ENCODE results near the gene KCTD13.
"Not testable (repeated sequence)": the region's sequence is repeated elsewhere in the genome, so short reads cannot be mapped to it uniquely, and the experiment has no call there.

The KCTD13 gene

DNA sequence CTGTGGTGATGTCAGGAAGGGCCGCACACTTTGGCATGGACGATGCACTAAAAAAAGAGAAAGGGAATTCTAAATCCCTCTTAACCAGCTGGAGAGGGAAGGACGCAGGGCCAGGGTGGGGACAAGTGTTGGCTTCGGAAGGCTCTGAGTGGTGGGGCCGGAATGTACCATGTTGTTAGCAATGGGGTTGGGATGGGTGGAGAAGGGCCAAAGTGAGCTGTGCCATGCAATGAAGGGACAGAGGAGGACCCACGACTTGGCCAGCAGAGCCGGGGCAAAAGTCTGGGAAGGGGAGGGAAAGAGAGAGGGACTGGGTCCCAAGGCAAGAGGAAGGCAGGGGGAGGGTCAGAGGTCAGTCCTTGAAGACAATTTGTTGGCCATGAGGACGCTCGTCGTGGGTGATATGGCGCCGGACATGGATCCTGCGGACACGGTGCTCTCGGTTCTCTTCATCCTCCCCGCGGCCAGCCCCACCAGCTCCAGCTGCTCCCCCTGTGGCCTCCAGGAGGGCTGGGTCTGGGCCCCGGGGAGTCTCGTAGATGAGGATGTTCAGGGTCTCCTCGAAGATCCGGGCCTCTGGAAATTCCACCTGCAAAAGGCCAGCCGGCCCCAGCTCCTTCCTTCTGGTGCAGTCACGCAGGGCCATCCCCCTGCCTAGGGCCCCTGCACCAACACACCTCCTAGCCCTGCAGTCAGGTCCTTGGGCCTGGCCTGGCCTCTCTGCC, 19.3 kb downstream of the KCTD13 start:
- no peak for DNase-seq (ENCODE audit: low spot score)

DNA sequence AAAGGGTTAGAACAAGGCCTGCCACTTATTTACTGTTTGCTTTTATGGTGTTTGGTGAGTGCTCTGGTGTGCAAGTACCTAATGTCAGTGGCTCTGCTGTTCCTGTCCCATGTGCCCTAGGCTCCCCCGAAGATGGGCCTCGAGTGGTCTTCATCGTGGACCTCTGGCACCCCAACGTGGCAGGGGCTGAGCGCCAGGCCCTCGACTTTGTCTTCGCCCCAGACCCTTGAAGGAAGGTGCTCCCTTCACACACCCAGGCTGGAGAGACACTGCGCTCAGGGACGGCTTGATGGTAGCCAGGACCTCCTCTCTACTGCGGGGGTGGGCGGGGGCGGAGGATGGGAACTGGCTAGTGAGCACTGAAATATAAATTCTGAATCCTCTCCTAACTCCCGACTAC, 20.4 kb downstream of the KCTD13 start:
- DNase-seq (ENCODE audit: low spot score) = no peak

DNA sequence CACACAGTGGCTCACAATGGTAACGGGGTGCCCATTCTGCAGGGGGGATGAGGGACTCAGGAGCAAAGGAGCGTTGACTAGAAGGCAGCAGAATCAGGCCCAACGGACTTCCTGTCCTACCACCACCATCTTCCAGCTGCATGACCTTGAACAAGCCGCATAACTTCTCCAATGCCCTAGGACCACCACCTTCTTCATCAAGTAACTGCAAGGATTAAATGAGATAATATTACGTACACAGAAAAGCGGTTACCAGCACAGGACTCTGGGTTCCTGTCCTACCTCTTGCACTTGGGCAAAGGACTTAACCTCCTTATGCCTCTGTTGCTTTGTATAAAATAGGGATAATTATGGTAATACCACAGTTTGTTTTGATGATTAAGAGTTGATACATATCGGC, 21.1 kb downstream of the KCTD13 start:
- DNase-seq (ENCODE audit: low spot score) = no peak

DNA sequence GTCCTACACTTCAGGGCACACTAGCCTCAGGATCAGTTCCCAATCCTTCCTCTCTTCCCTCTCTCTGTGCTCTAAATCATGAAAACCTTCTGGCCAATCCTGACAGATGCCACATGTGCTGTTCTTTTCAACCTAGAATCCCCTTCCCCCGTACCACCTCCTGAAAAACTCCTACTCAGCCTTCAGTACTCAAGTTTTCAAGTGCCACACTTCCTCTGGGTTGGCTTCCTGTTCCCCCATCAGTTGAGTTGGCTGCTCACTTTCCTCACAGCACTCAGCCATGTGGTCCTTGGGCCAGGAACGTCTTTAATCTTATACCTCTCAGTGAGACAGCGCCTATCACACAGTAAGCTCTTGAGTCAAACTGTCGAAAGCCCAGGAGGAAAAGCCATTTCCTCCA, 22.4 kb downstream of the KCTD13 start:
- DNase-seq (ENCODE audit: low spot score) = no peak

DNA sequence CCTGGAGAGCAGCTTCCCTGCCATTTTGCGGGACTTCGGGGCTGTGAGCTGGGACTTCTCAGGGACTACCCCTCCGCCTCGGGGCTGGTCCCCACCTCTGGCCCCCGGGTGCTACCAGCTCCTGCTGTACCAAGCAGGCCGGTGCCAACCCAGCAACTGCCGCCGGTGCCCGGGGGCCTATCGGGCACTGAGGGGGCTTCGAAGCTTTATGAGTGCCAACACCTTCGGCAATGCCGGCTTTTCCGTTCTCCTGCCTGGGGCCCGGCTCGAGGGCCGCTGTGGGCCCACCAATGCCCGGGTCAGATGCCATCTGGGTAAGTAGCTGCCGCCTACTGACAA, 24.4 kb downstream of the KCTD13 start:
- no peak for DNase-seq (ENCODE audit: low spot score)

DNA sequence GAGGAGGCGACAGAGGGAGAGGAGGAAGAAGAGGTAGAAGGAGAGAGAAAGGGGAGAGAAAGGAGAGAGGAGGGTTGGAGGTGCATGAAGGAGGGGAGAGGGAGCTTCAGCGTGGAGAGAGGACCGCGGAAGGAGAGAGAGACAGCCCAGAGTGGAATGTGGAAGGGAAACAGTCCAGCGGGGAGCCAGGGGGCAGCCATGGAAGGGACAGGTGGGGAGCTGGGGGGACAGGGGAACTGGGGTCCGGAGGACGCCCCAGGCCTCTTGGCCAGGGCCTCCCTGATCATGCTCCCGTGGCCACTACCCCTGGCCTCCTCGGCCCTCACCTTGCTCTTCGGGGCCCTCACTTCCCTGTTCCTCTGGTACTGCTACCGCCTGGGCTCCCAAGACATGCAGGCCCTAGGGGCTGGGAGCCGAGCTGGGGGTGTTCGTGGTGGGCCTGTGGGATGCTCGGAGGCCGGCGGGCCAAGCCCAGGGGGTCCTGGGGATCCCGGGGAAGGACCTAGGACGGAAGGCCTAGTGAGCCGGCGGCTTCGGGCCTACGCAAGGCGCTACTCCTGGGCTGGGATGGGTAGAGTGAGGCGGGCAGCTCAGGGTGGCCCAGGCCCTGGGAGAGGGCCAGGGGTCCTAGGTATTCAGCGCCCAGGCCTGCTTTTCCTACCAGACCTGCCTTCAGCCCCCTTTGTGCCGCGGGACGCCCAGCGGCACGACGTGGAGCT, 25.0 kb downstream of the KCTD13 start:
- no peak for DNase-seq (ENCODE audit: low spot score)

DNA sequence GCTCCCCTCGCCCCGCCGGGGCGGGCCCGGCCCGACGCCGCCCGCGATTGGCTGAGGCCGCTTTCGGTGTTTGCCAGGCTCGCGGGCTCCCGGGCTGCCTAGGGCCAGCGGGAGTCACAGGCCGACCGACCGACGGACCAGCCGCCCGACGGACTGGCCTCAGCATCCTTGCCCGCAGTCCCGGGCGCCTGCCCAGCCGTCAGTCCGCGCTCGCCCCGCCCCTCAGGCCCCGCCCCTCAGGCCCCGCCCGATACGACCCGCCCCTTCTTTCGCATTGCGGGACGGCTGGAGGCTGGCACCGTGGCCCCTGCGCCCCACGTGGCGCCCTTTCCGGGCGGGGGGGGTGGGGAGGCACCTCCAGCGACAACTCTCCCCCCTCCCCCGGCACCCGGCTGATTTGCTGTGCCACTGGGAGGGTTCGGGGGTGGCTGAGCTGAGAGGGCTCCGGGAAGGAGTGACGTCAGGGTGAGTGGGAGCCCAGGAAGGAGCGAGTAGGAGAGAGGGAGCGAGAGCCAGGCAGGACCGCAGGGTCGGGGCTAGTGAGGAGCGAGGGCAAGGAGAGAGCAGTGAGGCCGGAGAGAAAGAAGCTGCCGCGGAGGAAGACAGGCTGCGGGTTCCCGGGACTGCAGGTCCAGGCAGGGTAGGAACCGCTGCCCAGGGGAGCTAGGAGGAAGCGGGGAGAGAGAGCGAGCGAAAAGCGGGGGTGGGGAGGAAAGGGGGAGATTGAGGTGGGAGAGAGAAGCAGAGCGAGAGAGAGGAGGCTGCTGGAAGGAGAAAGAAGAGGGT, 25.7 kb downstream of the KCTD13 start, which contains the start of gene ASPHD1:
Gene ASPHD1 (plus strand): TSS at position 387 of the 786 bp plus-strand sequence. CDS start 484 bp downstream, outside the sequence.
- peak; percentile 67 for DNase-seq (ENCODE audit: low spot score)

DNA sequence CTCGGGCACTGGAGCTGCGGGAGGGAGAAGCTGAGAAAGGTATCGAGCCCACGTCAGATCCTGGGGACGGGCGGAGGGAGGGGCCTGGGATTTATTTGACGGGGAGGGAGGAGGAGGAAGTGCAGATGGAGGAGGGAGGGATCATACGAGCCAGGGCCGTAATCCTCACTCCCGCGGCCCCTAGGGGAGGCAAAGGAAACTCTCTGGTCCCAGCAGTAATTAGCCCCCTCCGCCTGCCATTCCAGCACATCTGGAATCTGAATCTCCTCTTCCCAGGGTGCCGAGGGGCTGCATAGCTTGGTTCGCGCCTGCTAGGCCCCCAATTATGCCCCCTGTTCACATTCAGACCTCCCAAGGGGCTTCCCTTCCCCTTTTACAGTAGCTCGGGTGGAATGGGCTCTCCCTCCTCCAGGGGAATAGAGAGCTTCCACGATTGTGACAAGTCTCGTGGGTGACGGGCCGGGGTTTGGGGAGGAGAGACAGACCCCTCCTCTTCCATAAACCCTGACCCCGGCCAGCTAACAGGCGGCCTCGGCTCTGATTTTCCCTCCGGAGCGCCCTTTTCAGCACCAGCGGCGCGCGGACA, 26.4 kb downstream of the KCTD13 start, which contains the start of gene SEZ6L2:
Gene SEZ6L2 (minus strand): TSS at position 35 of the 586 bp plus-strand sequence. CDS start 531 bp downstream, outside the sequence.
- no peak for DNase-seq (ENCODE audit: low spot score)

DNA sequence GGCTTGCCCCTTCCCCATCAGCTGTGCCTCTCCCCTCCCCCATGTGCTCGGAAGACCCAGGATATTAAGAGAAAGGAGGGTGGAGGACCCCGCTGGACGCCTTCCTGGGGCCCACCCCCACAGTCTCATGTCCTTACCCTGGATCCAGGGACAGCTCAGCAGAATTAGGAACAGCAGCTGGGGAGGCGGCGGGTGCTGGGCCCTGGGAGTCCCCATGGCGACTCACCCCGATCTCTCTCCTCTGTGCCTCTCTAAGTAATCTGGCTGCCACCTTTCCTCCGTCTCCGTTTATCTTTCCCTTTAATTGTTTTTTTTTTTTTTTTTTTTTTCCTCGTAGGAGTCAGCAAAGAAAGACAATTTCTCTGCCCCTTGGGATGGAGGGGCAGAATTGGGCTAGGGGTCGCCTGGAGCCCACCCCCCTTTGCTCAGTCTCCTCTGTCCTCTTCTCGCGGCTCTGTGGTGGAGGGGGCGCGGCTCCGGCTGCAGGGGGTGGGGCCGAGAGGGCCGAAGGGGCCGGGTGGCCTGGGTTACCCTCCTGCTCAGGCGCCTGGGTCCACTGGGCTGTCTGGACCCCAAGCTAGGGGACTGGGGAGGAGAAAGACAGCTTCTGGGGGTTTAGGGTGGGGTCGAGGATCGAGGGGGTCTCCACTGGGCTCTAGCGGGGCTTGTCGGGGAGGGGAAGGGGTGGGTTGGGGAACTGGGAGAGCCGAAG, 27.1 kb downstream of the KCTD13 start:
- DNase-seq (ENCODE audit: low spot score) = no peak

DNA sequence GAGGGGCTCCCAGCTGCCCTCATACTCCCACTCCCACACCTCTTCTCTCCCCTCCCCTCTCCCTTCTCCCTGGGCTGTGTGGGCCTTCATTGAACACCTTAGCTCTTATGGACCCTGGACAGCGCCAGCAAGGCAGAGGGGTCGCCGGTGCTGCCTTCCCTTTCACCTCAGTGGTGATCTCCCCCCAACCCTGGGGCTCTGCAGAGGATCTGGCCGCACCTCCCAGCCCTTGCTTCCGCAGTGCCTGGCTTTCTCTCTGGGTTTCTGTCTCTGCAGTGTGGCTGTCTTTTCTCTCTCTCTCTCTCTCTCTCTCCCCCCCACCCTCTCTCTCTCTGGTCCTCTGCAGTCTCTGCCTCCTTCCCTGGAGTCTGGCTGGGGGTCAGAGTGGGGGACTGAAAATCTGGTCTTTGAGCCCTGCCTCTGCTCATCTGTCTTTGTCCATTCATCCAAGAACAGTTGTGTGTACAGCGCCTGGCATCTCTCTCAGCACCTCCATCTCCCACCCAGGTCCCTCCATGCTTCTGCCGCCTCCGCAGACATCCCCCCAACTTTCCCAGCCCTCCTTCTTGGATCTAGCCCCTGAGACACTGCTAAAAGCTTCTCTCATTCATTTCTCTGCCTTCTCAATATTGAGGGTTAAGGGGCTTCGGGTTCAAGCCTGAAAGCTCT, 27.8 kb downstream of the KCTD13 start:
- DNase-seq (ENCODE audit: low spot score) = no peak

DNA sequence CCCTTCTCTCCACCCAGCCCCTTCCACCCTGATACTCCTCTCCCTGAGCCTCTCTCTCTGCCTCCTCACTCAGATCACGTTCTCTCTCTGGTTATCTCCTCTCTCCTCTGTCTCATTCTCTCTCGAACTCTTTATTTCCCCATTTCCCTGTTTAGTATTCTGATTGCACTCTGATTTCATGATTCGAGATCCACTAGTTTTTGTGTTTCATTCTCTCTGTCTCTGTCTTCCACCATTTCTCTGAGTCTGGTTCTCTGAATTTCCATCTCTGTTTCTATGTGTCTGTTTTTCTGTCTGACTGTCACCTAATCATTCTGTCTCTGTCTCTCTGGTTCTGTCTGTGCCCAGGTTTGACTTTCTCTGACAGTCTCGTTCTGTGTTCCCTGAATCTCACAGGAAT, 28.7 kb downstream of the KCTD13 start:
- DNase-seq (ENCODE audit: low spot score) = no peak

DNA sequence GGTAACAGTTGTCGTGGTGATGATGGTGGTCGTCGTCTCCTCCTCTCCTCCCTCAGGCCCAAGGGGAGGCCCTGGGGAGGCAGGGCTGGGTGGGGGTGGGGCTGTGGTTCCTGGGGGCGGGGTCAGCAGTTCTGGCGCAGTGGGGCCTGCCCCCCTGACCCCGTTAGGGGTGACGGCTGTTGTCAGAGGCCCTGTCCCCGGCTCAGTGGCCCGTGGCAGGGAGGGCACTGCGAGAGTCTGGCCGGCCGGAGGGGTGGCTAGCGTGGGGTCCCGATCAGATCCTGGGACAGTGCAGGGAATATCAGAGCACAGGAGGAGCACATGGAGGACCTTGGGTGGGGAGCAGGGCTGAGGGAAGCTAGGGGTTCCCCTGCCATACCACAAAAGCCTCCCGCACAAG, 29.2 kb downstream of the KCTD13 start:
- DNase-seq (ENCODE audit: low spot score) = no peak

DNA sequence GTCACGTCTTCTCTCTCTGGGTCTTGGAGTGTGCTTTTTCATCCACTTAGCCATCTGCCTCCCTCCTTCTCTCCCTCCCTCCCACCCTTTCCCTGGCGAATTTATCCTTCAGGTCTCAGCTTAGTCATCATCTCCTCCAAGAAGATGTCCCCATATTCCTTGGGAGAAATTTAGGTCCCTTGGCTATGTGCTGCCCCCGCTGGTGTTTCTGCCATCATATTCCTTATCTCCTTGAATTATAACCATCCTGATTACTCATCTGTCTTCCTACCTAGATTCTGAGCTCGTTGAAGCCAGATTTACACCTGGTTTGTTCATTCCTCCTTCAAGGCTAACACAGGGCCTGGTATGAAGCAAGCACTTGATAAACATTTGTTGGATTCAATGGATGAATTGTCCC, 31.7 kb downstream of the KCTD13 start:
- no peak for DNase-seq (ENCODE audit: low spot score)

DNA sequence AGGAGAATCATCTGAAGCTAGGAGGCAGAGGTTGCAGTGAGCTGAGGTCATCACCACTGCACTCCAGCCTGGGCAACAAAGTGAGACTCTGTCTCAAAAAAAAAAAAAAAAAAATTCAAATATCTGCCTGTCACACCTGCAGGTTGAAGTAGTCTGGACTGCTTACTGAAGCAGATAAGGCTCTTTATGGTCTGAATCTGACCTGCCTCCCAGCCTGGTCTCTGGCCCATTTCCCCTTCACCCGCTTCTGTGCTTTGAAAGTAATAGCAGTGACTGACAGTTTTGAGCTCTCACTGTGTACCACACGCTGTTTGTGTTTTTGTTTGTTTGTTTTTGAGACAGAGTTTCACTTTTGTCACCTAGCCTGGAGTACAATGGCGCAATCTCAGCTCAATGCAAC, 32.5 kb downstream of the KCTD13 start:
- no peak for DNase-seq (ENCODE audit: low spot score)

DNA sequence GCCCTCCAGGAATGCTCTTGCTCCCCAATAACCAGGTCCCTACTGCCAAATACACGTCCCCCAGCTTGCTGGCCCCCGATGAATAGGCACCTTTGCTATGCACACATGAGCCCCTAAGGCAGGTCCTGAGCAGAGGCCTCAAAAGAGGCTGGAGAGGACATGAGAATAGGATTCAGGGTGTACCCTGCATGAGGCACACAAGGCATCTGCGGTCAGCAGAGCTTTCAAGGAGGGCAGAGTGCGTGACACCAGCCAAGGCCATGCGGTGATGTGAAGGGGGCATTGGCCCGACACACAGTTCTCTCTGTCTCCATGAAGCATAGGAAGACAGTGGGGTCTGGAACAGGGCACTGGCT, 33.6 kb downstream of the KCTD13 start:
- DNase-seq (ENCODE audit: low spot score) = no peak

DNA sequence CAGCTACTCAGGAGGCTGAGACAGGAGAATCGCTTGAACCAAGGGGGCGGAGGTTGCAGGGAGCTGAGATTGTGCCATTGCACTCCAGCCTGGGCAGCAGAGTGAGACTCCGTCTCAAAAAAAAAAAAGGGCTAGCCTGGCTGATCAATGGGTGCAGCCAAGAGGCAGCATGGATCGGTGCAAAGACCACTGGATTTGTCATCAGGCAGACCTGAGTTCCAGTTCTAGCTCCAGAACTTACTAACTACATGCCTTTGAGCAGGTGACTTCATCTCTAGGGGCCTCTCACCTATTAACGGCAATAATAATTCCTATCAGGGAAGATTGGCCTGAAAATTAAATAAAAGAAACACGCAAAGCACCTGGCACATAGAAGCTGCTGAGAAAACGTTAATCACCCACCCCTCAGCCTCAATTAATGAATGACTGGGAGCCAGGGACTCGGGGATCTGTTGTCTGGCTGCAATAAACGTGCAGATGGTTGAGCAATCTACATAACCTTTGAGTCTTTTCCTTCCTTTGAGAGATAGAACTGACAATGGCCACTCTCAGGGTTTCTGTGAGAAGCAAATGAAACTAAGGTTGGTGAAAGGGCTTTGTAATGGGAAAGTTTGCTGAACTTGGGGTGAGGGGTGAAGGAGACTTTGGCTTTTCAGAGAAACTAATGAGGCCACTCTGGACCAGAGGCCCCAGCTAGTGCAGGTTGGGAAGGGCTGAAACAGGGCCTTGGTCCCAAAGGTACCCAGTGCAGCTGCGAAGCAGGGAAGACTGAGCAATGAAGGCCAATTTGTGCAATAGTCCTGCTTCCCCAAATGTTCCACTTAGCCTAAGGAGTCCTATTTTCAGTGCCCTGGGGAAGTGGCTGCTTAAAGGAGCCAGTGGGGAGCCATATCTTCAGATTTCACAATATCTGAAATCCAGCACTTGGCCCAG, 34.2 kb downstream of the KCTD13 start:
- DNase-seq (ENCODE audit: low spot score) = no peak

DNA sequence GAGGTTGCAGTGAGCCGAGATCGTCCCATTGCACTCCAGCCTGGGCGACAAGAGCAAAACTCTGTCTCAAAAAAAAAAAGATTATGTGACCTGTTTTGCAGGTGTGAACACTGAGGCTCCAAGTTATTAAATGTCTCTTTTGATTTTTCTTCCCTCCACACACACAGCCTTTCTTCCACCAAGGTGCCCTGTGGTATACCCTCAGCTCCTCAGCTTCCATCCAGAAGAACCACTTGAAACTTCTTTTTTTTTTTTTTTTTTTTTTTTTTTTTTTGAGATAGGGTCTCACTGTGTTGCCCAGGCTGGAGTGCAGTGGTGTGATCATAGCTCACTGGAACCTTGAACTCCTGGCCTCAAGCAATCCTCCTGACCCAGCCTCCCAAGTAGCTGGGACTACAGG, 36.7 kb downstream of the KCTD13 start:
- DNase-seq (ENCODE audit: low spot score) = not testable (repeated sequence)

DNA sequence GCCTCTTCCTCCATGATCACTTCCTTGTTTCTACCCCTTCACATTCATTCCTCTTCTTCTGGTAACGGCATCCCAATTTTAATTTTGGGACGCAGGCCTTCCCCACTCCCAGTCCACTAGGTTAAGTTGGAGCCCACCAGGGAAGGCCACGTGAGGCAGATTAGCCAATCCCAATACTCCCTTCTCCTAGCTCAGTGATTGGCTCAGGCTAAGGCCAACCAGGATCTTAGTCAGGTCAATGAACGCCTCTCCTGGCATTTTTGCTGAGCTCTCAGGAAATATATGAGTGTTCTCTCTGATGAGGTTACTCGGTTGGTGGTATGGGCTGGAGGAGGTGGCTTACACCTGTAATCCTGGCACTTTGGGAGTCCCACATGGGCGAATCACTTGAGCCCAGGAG, 42.0 kb downstream of the KCTD13 start:
- no peak for DNase-seq (ENCODE audit: low spot score)

DNA sequence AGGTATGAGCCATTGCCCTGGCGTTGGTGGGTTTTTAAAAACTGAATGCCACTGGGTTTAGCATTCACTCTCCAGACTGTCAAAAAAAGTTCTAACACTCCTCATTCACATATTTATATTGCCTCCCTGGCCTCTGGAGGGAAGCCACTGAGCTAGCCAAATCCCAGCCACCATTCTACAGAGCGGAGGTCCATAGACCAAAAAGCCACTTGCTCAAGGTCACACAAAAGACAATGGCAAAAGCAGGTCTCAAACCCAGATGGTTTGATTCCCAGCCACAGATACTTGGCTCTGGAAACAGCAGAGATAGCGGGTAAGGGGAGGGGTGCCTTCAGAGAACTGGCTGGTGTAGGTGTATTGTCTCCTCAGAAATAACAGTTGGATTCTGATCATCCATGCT, 45.0 kb downstream of the KCTD13 start:
- DNase-seq (ENCODE audit: low spot score) = no peak

DNA sequence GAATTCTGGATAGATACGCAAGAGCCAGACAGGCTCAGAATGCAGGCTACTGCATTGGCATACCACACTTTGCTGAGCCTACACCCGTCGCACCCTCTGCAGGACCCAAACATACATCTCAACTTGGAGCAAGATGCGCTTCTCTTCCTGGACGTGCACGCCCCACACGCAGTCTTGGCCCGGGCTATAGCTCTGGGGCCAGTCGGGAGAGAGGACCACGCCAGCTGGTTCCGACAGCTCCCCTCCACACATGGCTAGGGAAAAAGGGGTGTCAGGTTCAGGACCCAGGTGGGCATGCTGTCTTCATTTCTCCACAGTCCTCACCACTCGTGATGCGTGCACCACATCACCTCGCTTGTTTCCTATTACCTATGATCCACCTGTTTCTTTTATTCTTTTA, 47.9 kb downstream of the KCTD13 start:
- DNase-seq (ENCODE audit: low spot score) = no peak
